Ascending aorta (tissue), 2 donors: ENCODE results near the gene PGLYRP2. TPM values are rescaled to one million over a fixed set of nuclear protein-coding genes. Genes with fewer than 3 reads are reported as not detected.

Source experiments
- DNase-seq, 2 donors: peaks; one replicate each; pipeline ENCODE4 v3.0.0-alpha.2; 2019; ENCODE audit warnings: low spot score in 2 of 2
- H3K27ac ChIP-seq, 2 donors: fragments of 200-600 bp; sonication (generic); one replicate each; pipeline ENCODE4 v1.5.1; 2016 to 2017; ENCODE audit warnings: mild to moderate bottlenecking in 1 of 2
- H3K27me3 ChIP-seq: fragments of 200-600 bp; sonication (generic); one replicate; pipeline ENCODE4 v1.5.1; 2017
- H3K36me3 ChIP-seq, 2 donors: fragments of 200-600 bp; sonication (generic); one replicate each; pipeline ENCODE4 v1.5.1; 2016
- H3K4me1 ChIP-seq, 2 donors: fragments of 200-600 bp; sonication (generic); one replicate each; pipeline ENCODE4 v1.5.1; 2016 to 2017; ENCODE audit warnings: mild to moderate bottlenecking in 1 of 2
- H3K4me3 ChIP-seq, 2 donors: fragments of 200-600 bp; sonication (generic); one replicate each; pipeline ENCODE4 v1.5.1; 2016 to 2017; ENCODE audit warnings: mild to moderate bottlenecking in 1 of 2
- H3K9me3 ChIP-seq, 2 donors: fragments of 200-600 bp; sonication (generic); one replicate each; pipeline ENCODE4 v1.5.1; 2016
- intact Hi-C: fragments of 100-400 bp; cut with DNase I; formaldehyde crosslinking; loops from one replicate; pipeline ENCODE4 v1.15.1; 2023
- total RNA-seq: library from RNA; depleted of rRNA; stranded (reverse); fragments of >200 nt; gene quantifications from one replicate; pipeline ENCODE4 v1.1.0, GENCODE V29; 2016
- TF ChIP-seq, protein P1 (sequence below), 3 experiments: fragments of 200-600 bp in 2 of 3; fragments of 450-650 bp in 1 of 3; sonication (generic) in 2 of 3; IDR thresholded peaks; one replicate each; pipeline ENCODE4 v1.5.1; 2016 to 2019; ENCODE audit warnings: antibody characterized with exemption in 3 of 3, mild to moderate bottlenecking in 1 of 3, moderate library complexity in 1 of 3

Gene PGLYRP2
- total RNA-seq, 1 donor from 2014 or later: not detected

DNA sequence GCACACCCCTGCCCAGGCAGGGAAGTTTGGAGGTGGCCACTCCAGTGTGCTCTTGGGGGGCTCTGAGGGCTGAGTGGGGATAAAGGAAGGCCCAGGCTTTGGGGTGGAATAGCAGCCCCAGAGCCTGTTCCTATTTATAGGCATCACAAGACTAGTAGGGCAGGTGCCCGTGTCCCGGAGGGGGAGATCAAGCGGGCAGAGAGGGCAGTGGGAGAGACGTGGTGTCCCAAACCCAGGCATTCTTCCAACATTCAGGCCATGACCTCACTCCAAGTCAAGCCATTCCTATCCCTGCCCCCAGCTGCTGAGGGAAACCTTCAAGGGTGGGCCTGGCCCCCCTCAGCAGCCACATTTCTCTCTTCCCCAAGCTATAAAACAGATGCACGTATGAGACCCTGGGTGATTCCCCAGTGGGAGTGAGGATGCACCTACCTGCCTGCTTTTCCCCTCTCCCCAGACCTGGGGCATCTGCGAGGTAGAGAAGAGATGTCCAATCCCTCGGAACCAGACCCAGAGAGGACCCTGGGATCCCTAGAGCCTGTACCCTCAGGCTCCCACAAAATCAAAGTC, 33.4 kb downstream of the PGLYRP2 start:
- peak in 1 of 2 donors; percentile 50 for DNase-seq
- Histone ChIP-seq H3K27ac (peak overlapping the region; percentile 73 to 86), H3K36me3 (no peaks in the 10 kb centered on the region), H3K27me3 (no peaks in the 10 kb centered on the region), H3K4me1 (peaks cover 17 to 43% of the 10 kb centered on the region in 2 donors), H3K4me3 (no peak overlapping the region), H3K9me3 (no peaks in the 10 kb centered on the region)
- TF ChIP-seq, protein P1, sequence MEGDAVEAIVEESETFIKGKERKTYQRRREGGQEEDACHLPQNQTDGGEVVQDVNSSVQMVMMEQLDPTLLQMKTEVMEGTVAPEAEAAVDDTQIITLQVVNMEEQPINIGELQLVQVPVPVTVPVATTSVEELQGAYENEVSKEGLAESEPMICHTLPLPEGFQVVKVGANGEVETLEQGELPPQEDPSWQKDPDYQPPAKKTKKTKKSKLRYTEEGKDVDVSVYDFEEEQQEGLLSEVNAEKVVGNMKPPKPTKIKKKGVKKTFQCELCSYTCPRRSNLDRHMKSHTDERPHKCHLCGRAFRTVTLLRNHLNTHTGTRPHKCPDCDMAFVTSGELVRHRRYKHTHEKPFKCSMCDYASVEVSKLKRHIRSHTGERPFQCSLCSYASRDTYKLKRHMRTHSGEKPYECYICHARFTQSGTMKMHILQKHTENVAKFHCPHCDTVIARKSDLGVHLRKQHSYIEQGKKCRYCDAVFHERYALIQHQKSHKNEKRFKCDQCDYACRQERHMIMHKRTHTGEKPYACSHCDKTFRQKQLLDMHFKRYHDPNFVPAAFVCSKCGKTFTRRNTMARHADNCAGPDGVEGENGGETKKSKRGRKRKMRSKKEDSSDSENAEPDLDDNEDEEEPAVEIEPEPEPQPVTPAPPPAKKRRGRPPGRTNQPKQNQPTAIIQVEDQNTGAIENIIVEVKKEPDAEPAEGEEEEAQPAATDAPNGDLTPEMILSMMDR (IDR thresholded peaks at IDR 0.05): no peak
- intact Hi-C loops: loop anchor here (2.0 to 5.0 kb wide), 2 partner anchors 65 to 194 kb away; no protein-coding TSS in a partner anchor

DNA sequence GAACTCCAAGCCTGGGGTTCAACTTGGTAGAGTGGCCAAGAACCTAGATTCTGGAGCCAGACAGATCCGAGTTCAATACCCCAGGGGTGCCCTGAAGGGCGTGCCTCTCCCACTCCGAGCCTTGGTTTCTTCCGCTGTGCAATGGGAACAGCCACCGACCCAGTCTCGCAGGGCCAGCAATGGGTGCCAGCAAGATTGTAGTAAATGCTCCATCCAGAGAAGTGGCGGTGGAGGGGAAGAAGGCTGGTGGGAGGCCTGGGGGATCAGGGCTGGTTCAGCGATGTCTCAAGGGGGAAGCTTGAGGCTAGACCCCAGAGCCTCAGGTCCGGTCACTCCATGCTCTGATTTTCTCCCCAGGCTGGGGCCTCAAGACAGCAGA, 34.1 kb downstream of the PGLYRP2 start:
- Histone ChIP-seq H3K36me3 (no peaks in the 10 kb centered on the region), H3K4me1 (peaks cover 17 to 43% of the 10 kb centered on the region in 2 donors), H3K4me3 (no peak overlapping the region), H3K27me3 (no peaks in the 10 kb centered on the region), H3K27ac (peak overlapping the region; percentile 73 to 86), H3K9me3 (no peaks in the 10 kb centered on the region)
- TF ChIP-seq, protein P1 (IDR thresholded peaks at IDR 0.05): no peak
- no peak for DNase-seq
- intact Hi-C loops: loop anchor here (2.0 to 5.0 kb wide), 2 partner anchors 64 to 193 kb away; no protein-coding TSS in a partner anchor

DNA sequence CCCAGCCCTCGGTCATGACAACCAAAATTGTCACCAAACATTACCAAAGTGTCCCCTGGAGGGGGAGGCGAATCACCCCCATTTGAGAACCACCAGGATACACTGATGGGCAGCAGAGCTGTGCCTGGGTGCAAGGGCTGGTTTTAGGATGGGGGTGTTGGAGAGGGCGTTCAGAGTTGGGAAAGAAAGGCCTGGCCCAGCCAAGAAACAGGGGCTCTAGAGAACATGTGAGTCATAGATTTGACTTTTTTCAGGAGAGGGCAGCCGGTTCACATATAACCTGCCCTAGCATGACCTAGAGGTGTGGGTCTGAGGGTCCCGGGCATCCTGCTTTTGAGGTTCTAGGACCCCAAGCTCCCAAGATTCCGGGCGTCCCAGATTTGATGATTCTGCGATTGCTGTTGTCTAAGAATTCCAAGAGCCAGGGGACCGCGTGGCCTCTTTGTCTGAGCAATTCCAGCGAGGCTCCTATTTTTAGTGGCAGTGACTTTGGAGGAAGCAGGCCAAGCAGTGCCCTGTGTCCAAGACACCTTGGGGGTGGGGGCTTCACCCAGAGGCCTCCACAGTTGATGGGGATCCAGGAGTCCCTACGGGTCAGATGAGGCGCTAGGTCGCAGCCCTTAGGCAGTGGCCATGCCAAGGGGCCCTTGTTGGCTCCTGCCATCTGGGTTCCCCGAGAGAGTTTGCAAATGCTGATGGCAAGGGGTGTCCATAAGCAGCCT, 34.6 kb downstream of the PGLYRP2 start:
- Histone ChIP-seq H3K4me3 (peak overlapping the region in 1 of 2 donors; percentile 12), H3K9me3 (no peaks in the 10 kb centered on the region), H3K27me3 (no peaks in the 10 kb centered on the region), H3K36me3 (no peaks in the 10 kb centered on the region), H3K27ac (peak overlapping the region; percentile 73 to 86), H3K4me1 (peaks cover 17 to 46% of the 10 kb centered on the region in 2 donors)
- peak in 1 of 2 donors; percentile 77 for DNase-seq
- intact Hi-C loops: loop anchor here (2.0 to 5.0 kb wide), 2 partner anchors 64 to 192 kb away; no protein-coding TSS in a partner anchor
- TF ChIP-seq, protein P1 (IDR thresholded peaks at IDR 0.05): no peak

DNA sequence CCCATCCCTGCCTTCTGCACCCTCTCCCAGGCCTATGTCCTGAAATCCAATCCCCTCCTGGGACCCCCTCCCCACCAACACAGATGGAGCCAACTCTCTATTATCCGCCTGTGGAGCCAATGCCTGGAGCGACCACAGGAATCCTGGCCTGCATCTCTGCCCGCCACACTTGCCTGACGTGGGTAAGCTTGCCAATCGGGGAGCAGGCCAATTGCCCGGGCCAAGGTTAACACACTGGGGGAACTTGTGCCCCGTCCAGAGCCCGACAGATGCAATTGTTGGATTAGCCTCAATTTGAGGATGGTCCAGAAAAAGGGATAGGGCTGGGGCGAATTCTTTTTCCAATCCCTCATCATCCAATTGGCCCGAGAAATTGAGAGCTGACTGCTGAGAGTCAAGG, 35.5 kb downstream of the PGLYRP2 start:
- intact Hi-C loops: loop anchor here (2.0 kb wide), 1 partner anchor 63 kb away; no protein-coding TSS in a partner anchor
- Histone ChIP-seq H3K4me3 (peak overlapping the region in 1 of 2 donors; percentile 12), H3K4me1 (peaks cover 17 to 48% of the 10 kb centered on the region in 2 donors), H3K27me3 (no peaks in the 10 kb centered on the region), H3K27ac (peak overlapping the region; percentile 73 to 86), H3K9me3 (no peaks in the 10 kb centered on the region), H3K36me3 (no peaks in the 10 kb centered on the region)
- TF ChIP-seq, protein P1 (IDR thresholded peaks at IDR 0.05): no peak
- peak; percentile 41 to 84 for DNase-seq

DNA sequence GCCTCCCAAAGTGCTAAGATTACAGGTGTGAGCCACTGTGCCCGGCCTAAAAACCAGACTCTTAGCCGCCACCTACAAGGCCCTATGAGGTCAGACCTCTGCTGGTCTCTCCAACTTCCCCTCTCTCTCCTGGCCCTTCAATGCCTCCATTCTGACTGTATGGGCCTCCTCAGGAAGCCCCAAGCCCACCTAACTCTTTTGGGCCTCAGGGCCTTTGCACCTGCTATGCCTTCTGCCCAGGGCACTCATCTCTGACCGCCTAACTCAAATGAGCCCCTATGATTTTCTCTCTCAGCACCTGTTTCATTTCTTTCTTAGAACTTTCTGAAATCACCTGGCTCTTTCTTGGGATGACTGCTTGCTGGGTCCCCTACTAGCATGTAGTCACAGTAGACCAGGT, 36.0 kb downstream of the PGLYRP2 start:
- Histone ChIP-seq H3K4me1 (peaks cover 20 to 51% of the 10 kb centered on the region in 2 donors), H3K9me3 (no peaks in the 10 kb centered on the region), H3K36me3 (no peaks in the 10 kb centered on the region), H3K4me3 (peak overlapping the region in 1 of 2 donors; percentile 12), H3K27ac (no peak overlapping the region), H3K27me3 (no peaks in the 10 kb centered on the region)
- intact Hi-C loops: no loop called here
- no peak for DNase-seq
- TF ChIP-seq, protein P1 (IDR thresholded peaks at IDR 0.05): no peak
